HAP-1 (cell line): ENCODE measurements around the gene FOXD1.
"Not testable (repeated sequence)": the region's sequence is repeated elsewhere in the genome, so short reads cannot be mapped to it uniquely, and the experiment has no call there.

Source experiments
- DNase-seq, 2 experiments: peaks; one replicate each; pipeline ENCODE4 v3.0.0-alpha.2; 2016 to 2020; ENCODE audit warnings: low spot score in 2 of 2
- H3K27me3 ChIP-seq: fragments of 250-450 bp; sonication (Bioruptor Pico); 2 replicates; pipeline ENCODE4 v1.5.1; 2020; ENCODE audit warnings: low read depth, mild to moderate bottlenecking, moderate library complexity
- H3K36me3 ChIP-seq: fragments of 250-450 bp; sonication (Bioruptor Pico); replicated peaks from 2 replicates; pipeline ENCODE4 v1.5.1; 2020; ENCODE audit warnings: mild to moderate bottlenecking
- H3K4me1 ChIP-seq: fragments of 250-450 bp; sonication (Bioruptor Pico); 2 replicates; pipeline ENCODE4 v1.5.1; 2020; ENCODE audit warnings: mild to moderate bottlenecking
- H3K4me3 ChIP-seq: fragments of 250-450 bp; sonication (Bioruptor Pico); 2 replicates; pipeline ENCODE4 v1.5.1; 2020; ENCODE audit warnings: mild to moderate bottlenecking, moderate library complexity
- H3K9me3 ChIP-seq: fragments of 250-450 bp; sonication (Bioruptor Pico); 2 replicates; pipeline ENCODE4 v1.5.1; 2020; ENCODE audit warnings: mild to moderate bottlenecking, moderate library complexity
- in situ Hi-C: fragments of 300-500 bp; cut with MboI; formaldehyde crosslinking; loops from 3 replicates; pipeline ENCODE4 v1.14.3; 2020; ENCODE audit warnings: low sequenced_read_pairs, inconsistent platforms, mixed read lengths

FOXD1 gene

GRCh38 chr5:73483676-73484075 is 35.1 kb upstream of the FOXD1 start:
- H3K27me3 ChIP-seq: no peaks in the 10 kb centered on the region
- no peaks in the 10 kb centered on the region for H3K9me3 ChIP-seq
- H3K4me3 ChIP-seq: no peak overlapping the region
- no peaks in the 10 kb centered on the region for H3K36me3 ChIP-seq
- no peaks in the 10 kb centered on the region for H3K4me1 ChIP-seq
- in situ Hi-C loops: no loop called here
- DNase-seq: no peak

- no peaks in the 10 kb centered on the region for H3K9me3 ChIP-seq
- H3K4me1 ChIP-seq: no peaks in the 10 kb centered on the region
- no peak for DNase-seq
- H3K4me3 ChIP-seq: no peak overlapping the region
- no peaks in the 10 kb centered on the region for H3K27me3 ChIP-seq
- H3K36me3 ChIP-seq: no peaks in the 10 kb centered on the region
- in situ Hi-C loops: no loop called here
Observed at GRCh38 chr5:73482383-73483136, 34.0 kb upstream of the FOXD1 start.

- no peak for DNase-seq
- no peak overlapping the region for H3K4me3 ChIP-seq
- no peaks in the 10 kb centered on the region for H3K4me1 ChIP-seq
- H3K9me3 ChIP-seq: no peaks in the 10 kb centered on the region
- H3K27me3 ChIP-seq: no peaks in the 10 kb centered on the region
- no peaks in the 10 kb centered on the region for H3K36me3 ChIP-seq
- in situ Hi-C loops: no loop called here
Observed at GRCh38 chr5:73480500-73480899, 31.9 kb upstream of the FOXD1 start.

DNA sequence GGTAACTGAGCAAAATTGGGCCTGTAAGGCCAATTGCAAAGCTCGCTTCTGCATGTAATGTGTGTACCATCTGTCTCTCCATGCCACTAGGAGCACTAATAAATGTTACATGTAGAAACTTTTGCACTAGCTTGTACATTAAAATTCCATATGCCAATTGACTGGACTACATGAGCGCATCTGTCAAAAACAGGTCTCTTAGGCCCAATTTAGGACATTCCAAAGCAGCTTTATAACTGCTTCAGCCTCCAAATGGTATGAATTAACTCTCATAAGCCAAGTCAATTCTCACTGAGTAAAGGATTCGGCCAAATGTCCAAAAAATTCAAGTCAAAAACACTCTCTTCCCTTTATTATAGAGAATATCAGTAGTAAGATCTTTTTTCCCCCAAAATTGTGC is 23.5 kb upstream of the FOXD1 start:
- H3K36me3 ChIP-seq: no peaks in the 10 kb centered on the region
- H3K27me3 ChIP-seq: no peaks in the 10 kb centered on the region
- no peaks in the 10 kb centered on the region for H3K9me3 ChIP-seq
- H3K4me3 ChIP-seq: no peak overlapping the region
- DNase-seq: no peak
- H3K4me1 ChIP-seq: no peaks in the 10 kb centered on the region; the same call in 1 of the 2 replicates
- in situ Hi-C loops: no loop called here

- H3K27me3 ChIP-seq: no peaks in the 10 kb centered on the region
- in situ Hi-C loops: no loop called here
- DNase-seq: no peak
- H3K4me1 ChIP-seq: peaks cover 4% of the 10 kb centered on the region
- no peak overlapping the region for H3K4me3 ChIP-seq
- H3K9me3 ChIP-seq: no peaks in the 10 kb centered on the region
- H3K36me3 ChIP-seq: no peaks in the 10 kb centered on the region
Observed at GRCh38 chr5:73471654-73472053, 23.1 kb upstream of the FOXD1 start.

GRCh38 chr5:73469878-73470277 is 21.3 kb upstream of the FOXD1 start:
- H3K4me3 ChIP-seq: no peak overlapping the region
- peaks cover 12% of the 10 kb centered on the region for H3K4me1 ChIP-seq
- no peak for DNase-seq
- H3K36me3 ChIP-seq: no peaks in the 10 kb centered on the region
- no peaks in the 10 kb centered on the region for H3K27me3 ChIP-seq
- no peaks in the 10 kb centered on the region for H3K9me3 ChIP-seq
- in situ Hi-C loops: no loop called here

- in situ Hi-C loops, DNase-seq: not testable (repeated sequence)
Observed at GRCh38 chr5:73468638-73469037, 20.1 kb upstream of the FOXD1 start.

GRCh38 chr5:73464016-73464745 is 15.6 kb upstream of the FOXD1 start:
- peak in 1 of 2 experiments; percentile 14 for DNase-seq
- Histone ChIP-seq H3K4me3 (no peak overlapping the region), H3K27me3 (no peaks in the 10 kb centered on the region), H3K9me3 (no peaks in the 10 kb centered on the region), H3K36me3 (no peaks in the 10 kb centered on the region), H3K4me1 (peaks cover 12% of the 10 kb centered on the region)
- in situ Hi-C loops: no loop called here

More at GRCh38 chr5:73468638-73469037, 20.1 kb upstream of the FOXD1 start:
- not testable (repeated sequence) for H3K27me3 ChIP-seq, H3K4me3 ChIP-seq, H3K9me3 ChIP-seq, H3K36me3 ChIP-seq
- peaks cover 12% of the 10 kb centered on the region for H3K4me1 ChIP-seq

- no peaks in the 10 kb centered on the region for H3K4me1 ChIP-seq
- no peak for DNase-seq
- in situ Hi-C loops: no loop called here
- no peaks in the 10 kb centered on the region for H3K36me3 ChIP-seq
- H3K4me3 ChIP-seq: no peak overlapping the region
- no peaks in the 10 kb centered on the region for H3K27me3 ChIP-seq
- no peaks in the 10 kb centered on the region for H3K9me3 ChIP-seq
Observed at GRCh38 chr5:73460133-73460532, 11.6 kb upstream of the FOXD1 start.

GRCh38 chr5:73459366-73459765 is 10.8 kb upstream of the FOXD1 start:
- in situ Hi-C loops: no loop called here
- H3K9me3 ChIP-seq: no peaks in the 10 kb centered on the region
- no peak for DNase-seq

GRCh38 chr5:73456462-73456861 is 7.9 kb upstream of the FOXD1 start:
- in situ Hi-C loops, H3K36me3 ChIP-seq, H3K27me3 ChIP-seq, H3K4me1 ChIP-seq, H3K4me3 ChIP-seq, H3K9me3 ChIP-seq, DNase-seq: not testable (repeated sequence)

More at GRCh38 chr5:73459366-73459765, 10.8 kb upstream of the FOXD1 start:
- Histone ChIP-seq H3K4me1 (no peaks in the 10 kb centered on the region), H3K4me3 (no peak overlapping the region), H3K36me3 (no peaks in the 10 kb centered on the region), H3K27me3 (no peaks in the 10 kb centered on the region)

- peaks cover 4% of the 10 kb centered on the region; the same call in 1 of the 2 replicates for H3K4me1 ChIP-seq
- H3K9me3 ChIP-seq: no peaks in the 10 kb centered on the region
- DNase-seq: peak; percentile 74 to 83
- no peaks in the 10 kb centered on the region for H3K27me3 ChIP-seq
- no peak overlapping the region for H3K4me3 ChIP-seq
- in situ Hi-C loops: no loop called here
- no peaks in the 10 kb centered on the region for H3K36me3 ChIP-seq
Observed at GRCh38 chr5:73454379-73455036, 5.9 kb upstream of the FOXD1 start.

DNA sequence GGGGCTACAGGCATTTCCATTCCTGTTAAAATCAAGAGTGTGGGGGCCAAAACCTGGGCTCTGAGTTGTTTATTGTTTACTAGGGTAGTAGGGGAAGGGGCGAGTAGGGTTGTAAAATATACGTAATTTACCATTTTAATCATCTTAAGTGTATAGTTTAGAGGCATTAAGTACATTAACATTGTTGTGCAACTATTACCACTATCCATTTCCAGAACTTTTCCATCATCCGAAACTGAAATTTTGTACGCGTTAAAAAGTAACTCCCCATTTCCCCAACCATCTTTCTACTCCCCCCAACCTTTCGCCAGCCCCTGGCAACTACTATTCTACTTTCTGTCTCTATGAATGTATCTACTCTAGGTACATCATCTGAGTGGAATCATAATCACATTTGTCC is 3.6 kb upstream of the FOXD1 start:
- peaks cover 10% of the 10 kb centered on the region for H3K4me1 ChIP-seq
- H3K27me3 ChIP-seq: no peaks in the 10 kb centered on the region
- in situ Hi-C loops: no loop called here

More for the DNA sequence above, 3.6 kb upstream of the FOXD1 start:
- DNase-seq: no peak
- Histone ChIP-seq H3K4me3 (no peak overlapping the region), H3K36me3 (no peaks in the 10 kb centered on the region), H3K9me3 (no peaks in the 10 kb centered on the region)
